A549 (cell line): ENCODE results near the gene KCNAB1.

Experiments
- BHLHE40 ChIP-seq: IDR thresholded peaks from 2 replicates; pipeline ENCODE4 v1.6.1; 2012; ENCODE audit warnings: low read depth, low read length, inconsistent platforms
- EP300 ChIP-seq, 2 experiments: fragments of >200 bp; sonication (Bioruptor Twin); formaldehyde crosslinking; IDR thresholded peaks; 2 replicates in 1 of 2; 3 replicates in 1 of 2; pipeline ENCODE4 v1.6.1; 2016 to 2017
- ESRRA ChIP-seq: fragments of 150-350 bp; IDR thresholded peaks from 2 replicates; pipeline ENCODE4 v1.6.1; 2014; ENCODE audit warnings: mild to moderate bottlenecking, low read length, borderline replicate concordance
- MAZ ChIP-seq: fragments of 150-350 bp; IDR thresholded peaks from 2 replicates; pipeline ENCODE4 v1.6.1; 2014; ENCODE audit warnings: antibody characterized with exemption, low read depth, low read length, borderline replicate concordance
- MYC ChIP-seq: IDR thresholded peaks from 2 replicates; pipeline ENCODE4 v1.6.1; 2012; ENCODE audit warnings: mild to moderate bottlenecking, inconsistent platforms, low read length, improper control_type of control experiment, borderline replicate concordance
- RAD21 ChIP-seq, 2 experiments: fragments of >200 bp in 1 of 2; sonication (Bioruptor Twin) in 1 of 2; formaldehyde crosslinking in 1 of 2; IDR thresholded peaks in 1 of 2; conservative IDR thresholded peaks in 1 of 2; 2 replicates in 1 of 2; 3 replicates in 1 of 2; pipeline ENCODE4 v1.6.1; 2012 to 2018; ENCODE audit warnings: inconsistent platforms in 1 of 2
- RCOR1 ChIP-seq: fragments of 150-350 bp; IDR thresholded peaks from 2 replicates; pipeline ENCODE4 v1.6.1; 2014; ENCODE audit warnings: antibody characterized with exemption, low read length, low read depth
- RFX5 ChIP-seq: fragments of 450-650 bp; IDR thresholded peaks from 2 replicates; pipeline ENCODE4 v1.7.1; 2014; ENCODE audit warnings: antibody characterized with exemption, mild to moderate bottlenecking, moderate library complexity
- SREBF2 ChIP-seq: fragments of 450-650 bp; IDR thresholded peaks from 2 replicates; pipeline ENCODE4 v1.6.1; 2014; ENCODE audit warnings: mild to moderate bottlenecking, moderate library complexity
- TF ChIP-seq, protein P1 (sequence below): fragments of >200 bp; sonication (Bioruptor Twin); formaldehyde crosslinking; IDR thresholded peaks from 3 replicates; pipeline ENCODE4 v1.5.1; 2016
- TF ChIP-seq, protein P2 (sequence below): fragments of 450-650 bp; IDR thresholded peaks from 2 replicates; pipeline ENCODE4 v1.6.1; 2014; ENCODE audit warnings: antibody characterized with exemption

DNA sequence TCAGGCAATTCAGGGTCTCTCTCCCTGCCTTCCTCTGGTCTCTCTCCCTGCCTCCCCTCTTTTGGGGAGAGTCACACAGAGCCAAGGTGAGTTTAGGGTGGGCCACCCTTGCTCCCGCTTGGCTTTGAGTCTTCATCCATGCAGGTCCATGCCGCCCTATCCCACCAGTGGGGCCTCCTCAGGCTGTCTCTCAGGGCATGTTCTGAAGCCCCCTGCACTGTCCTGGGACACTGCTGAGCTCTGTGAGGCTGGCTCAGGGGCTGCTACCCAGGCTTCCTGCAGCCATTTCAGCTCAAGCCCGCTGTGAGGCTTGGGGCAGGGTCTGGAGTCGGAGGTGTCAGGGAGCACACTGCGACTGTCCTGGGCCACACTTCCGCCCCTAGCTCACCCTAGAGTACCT, 231.4 kb downstream of the KCNAB1 start:
- TF ChIP-seq RFX5 (no peak), EP300 (IDR thresholded peaks at IDR 0.05) (no peak), MAZ (no peak), ESRRA (no peak), MYC (no peak), BHLHE40 (no peak), RAD21 (conservative IDR thresholded peaks at IDR 0.05 in 1 of 2, IDR thresholded peaks at IDR 0.05 in 1 of 2) (no peak), RCOR1 (no peak), SREBF2 (no peak)
- TF ChIP-seq, protein P1, sequence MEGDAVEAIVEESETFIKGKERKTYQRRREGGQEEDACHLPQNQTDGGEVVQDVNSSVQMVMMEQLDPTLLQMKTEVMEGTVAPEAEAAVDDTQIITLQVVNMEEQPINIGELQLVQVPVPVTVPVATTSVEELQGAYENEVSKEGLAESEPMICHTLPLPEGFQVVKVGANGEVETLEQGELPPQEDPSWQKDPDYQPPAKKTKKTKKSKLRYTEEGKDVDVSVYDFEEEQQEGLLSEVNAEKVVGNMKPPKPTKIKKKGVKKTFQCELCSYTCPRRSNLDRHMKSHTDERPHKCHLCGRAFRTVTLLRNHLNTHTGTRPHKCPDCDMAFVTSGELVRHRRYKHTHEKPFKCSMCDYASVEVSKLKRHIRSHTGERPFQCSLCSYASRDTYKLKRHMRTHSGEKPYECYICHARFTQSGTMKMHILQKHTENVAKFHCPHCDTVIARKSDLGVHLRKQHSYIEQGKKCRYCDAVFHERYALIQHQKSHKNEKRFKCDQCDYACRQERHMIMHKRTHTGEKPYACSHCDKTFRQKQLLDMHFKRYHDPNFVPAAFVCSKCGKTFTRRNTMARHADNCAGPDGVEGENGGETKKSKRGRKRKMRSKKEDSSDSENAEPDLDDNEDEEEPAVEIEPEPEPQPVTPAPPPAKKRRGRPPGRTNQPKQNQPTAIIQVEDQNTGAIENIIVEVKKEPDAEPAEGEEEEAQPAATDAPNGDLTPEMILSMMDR, result no peak
- TF ChIP-seq, protein P2, sequence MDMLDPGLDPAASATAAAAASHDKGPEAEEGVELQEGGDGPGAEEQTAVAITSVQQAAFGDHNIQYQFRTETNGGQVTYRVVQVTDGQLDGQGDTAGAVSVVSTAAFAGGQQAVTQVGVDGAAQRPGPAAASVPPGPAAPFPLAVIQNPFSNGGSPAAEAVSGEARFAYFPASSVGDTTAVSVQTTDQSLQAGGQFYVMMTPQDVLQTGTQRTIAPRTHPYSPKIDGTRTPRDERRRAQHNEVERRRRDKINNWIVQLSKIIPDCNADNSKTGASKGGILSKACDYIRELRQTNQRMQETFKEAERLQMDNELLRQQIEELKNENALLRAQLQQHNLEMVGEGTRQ, result no peak
